ENCODE results near the gene AP5B1.

DNA sequence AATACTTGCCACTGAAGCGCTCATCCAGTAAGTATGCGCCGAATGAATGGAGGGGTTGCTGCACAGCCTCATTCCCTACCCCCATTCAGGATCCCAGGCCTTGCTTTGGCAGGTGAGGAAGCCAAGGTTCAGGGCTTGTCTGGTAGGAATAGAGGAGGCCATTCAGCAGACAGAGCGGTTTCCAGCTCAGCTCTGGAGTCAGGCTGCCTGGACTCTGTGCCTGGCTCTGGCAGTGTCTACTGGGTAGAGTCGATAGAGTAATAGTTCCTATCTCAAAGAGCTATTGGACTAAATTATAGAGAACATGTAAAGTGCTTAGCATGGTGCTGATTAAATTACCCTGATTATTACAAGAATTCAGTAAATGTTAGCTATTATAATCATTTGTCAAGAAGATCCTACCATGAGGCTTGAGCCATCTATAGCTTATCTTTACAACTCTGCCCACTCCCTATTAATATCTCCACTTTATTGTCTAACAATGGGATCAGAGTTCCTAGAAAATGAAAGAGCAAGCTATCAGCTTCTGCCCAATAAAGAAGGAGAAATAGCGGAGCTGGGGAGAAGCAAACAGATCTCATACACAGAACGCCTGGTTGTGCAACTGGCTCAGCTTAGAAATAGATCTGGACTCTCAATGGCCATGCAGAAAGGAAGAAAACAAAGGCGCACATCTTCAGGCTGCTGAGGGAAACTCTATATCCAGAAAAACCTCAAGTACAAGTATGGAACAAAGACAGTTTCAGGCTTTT is 46.4 kb upstream of the AP5B1 start:
- TF ChIP-seq POLR2A (IDR thresholded peaks at IDR 0.05), result no peak
- TF ChIP-seq, protein P1, sequence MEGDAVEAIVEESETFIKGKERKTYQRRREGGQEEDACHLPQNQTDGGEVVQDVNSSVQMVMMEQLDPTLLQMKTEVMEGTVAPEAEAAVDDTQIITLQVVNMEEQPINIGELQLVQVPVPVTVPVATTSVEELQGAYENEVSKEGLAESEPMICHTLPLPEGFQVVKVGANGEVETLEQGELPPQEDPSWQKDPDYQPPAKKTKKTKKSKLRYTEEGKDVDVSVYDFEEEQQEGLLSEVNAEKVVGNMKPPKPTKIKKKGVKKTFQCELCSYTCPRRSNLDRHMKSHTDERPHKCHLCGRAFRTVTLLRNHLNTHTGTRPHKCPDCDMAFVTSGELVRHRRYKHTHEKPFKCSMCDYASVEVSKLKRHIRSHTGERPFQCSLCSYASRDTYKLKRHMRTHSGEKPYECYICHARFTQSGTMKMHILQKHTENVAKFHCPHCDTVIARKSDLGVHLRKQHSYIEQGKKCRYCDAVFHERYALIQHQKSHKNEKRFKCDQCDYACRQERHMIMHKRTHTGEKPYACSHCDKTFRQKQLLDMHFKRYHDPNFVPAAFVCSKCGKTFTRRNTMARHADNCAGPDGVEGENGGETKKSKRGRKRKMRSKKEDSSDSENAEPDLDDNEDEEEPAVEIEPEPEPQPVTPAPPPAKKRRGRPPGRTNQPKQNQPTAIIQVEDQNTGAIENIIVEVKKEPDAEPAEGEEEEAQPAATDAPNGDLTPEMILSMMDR (IDR thresholded peaks at IDR 0.05), result no peak
- no peak for TF ChIP-seq POLR2AphosphoS5 (IDR thresholded peaks at IDR 0.05)
